Measurements from ENCODE around the gene ZNF865.

The ZNF865 gene

GRCh38 chr19:55656552-55656951, 51.1 kb downstream of the ZNF865 start:
- Histone ChIP-seq H3K4me3 (ENCODE audit: insufficient read depth, low read length, poor library complexity, severe bottlenecking) (peak overlapping the region; percentile 89), H2AFZ (ENCODE audit: low read depth, low read length, severe bottlenecking) (no peak overlapping the region), H3K9me3 (ENCODE audit: insufficient read depth, low read length) (no peaks in the 10 kb centered on the region), H3K9ac (ENCODE audit: low read length) (peak overlapping the region; percentile 93), H3K4me2 (ENCODE audit: low read depth, low read length, poor library complexity, severe bottlenecking) (peak overlapping the region; percentile 94), H3K27ac (ENCODE audit: low read depth, low read length) (peak overlapping the region; percentile 96), H3K79me2 (ENCODE audit: insufficient read depth, low read length) (peaks cover 63% of the 10 kb centered on the region), H3K27me3 (ENCODE audit: low read length) (no peaks in the 10 kb centered on the region), H3K9me2 (replicated peaks; ENCODE audit: insufficient read depth, low read length) (no peaks in the 10 kb centered on the region), H3F3A (ENCODE audit: insufficient read depth) (peaks cover 3% of the 10 kb centered on the region; the same call in 1 of the 2 replicates), H4K20me1 (ENCODE audit: low read depth, low read length) (peaks cover 17% of the 10 kb centered on the region; the same call in 1 of the 2 replicates), H3K36me3 (ENCODE audit: low read length) (peaks cover 10% of the 10 kb centered on the region)
- TF ChIP-seq EZH2phosphoT487 (conservative IDR thresholded peaks at IDR 0.05; ENCODE audit: low read length) (no peak), CTCF (IDR thresholded peaks at IDR 0.05; ENCODE audit: insufficient read depth, low read length, poor library complexity, severe bottlenecking) (no peak)

GRCh38 chr19:55656988-55657747, 51.7 kb downstream of the ZNF865 start:
- Histone ChIP-seq H3K9ac (ENCODE audit: low read length) (peak overlapping the region; percentile 93), H3K79me2 (ENCODE audit: insufficient read depth, low read length) (peaks cover 69% of the 10 kb centered on the region), H2AFZ (ENCODE audit: low read depth, low read length, severe bottlenecking) (no peak overlapping the region), H3K4me2 (ENCODE audit: low read depth, low read length, poor library complexity, severe bottlenecking) (peak overlapping the region; percentile 94), H3F3A (ENCODE audit: insufficient read depth) (peaks cover 3% of the 10 kb centered on the region; the same call in 1 of the 2 replicates), H3K27ac (ENCODE audit: low read depth, low read length) (peak overlapping the region; percentile 96), H4K20me1 (ENCODE audit: low read depth, low read length) (peaks cover 20% of the 10 kb centered on the region; the same call in 1 of the 2 replicates), H3K9me3 (ENCODE audit: insufficient read depth, low read length) (no peaks in the 10 kb centered on the region), H3K27me3 (ENCODE audit: low read length) (no peaks in the 10 kb centered on the region), H3K4me3 (ENCODE audit: insufficient read depth, low read length, poor library complexity, severe bottlenecking) (peak overlapping the region; percentile 89), H3K9me2 (replicated peaks; ENCODE audit: insufficient read depth, low read length) (no peaks in the 10 kb centered on the region), H3K36me3 (ENCODE audit: low read length) (peaks cover 14% of the 10 kb centered on the region)
- TF ChIP-seq CTCF (IDR thresholded peaks at IDR 0.05; ENCODE audit: insufficient read depth, low read length, poor library complexity, severe bottlenecking), result no peak
- no peak for TF ChIP-seq EZH2phosphoT487 (conservative IDR thresholded peaks at IDR 0.05; ENCODE audit: low read length)

- TF ChIP-seq CTCF (IDR thresholded peaks at IDR 0.05; ENCODE audit: insufficient read depth, low read length, poor library complexity, severe bottlenecking) (no peak), EZH2phosphoT487 (conservative IDR thresholded peaks at IDR 0.05; ENCODE audit: low read length) (no peak)
- Histone ChIP-seq H3K27me3 (ENCODE audit: low read length) (no peaks in the 10 kb centered on the region), H3K79me2 (ENCODE audit: insufficient read depth, low read length) (peaks cover 86% of the 10 kb centered on the region), H3K36me3 (ENCODE audit: low read length) (peaks cover 19% of the 10 kb centered on the region), H3K4me3 (ENCODE audit: insufficient read depth, low read length, poor library complexity, severe bottlenecking) (no peak overlapping the region), H3K4me2 (ENCODE audit: low read depth, low read length, poor library complexity, severe bottlenecking) (peak overlapping the region; percentile 94), H3K27ac (ENCODE audit: low read depth, low read length) (no peak overlapping the region), H3K9me3 (ENCODE audit: insufficient read depth, low read length) (no peaks in the 10 kb centered on the region), H3F3A (ENCODE audit: insufficient read depth) (peaks cover 3% of the 10 kb centered on the region; the same call in 1 of the 2 replicates), H3K9me2 (replicated peaks; ENCODE audit: insufficient read depth, low read length) (no peaks in the 10 kb centered on the region), H4K20me1 (ENCODE audit: low read depth, low read length) (peaks cover 25% of the 10 kb centered on the region; the same call in 1 of the 2 replicates), H3K9ac (ENCODE audit: low read length) (peak overlapping the region; percentile 93; the same call in 1 of the 2 replicates), H2AFZ (ENCODE audit: low read depth, low read length, severe bottlenecking) (no peak overlapping the region)
These were observed 53.5 kb downstream of the ZNF865 start for GRCh38 chr19:55658846-55659459.

All from SU-DHL-6 (cell line).